ENCODE data around the gene RNF207. TPM values are rescaled to one million over a fixed set of nuclear protein-coding genes. Genes with fewer than 3 reads are reported as not detected.

RNF207 gene
- total and polyA plus RNA-seq, 2 donors = 3.0 to 18.8 TPM

- H3K4me3 ChIP-seq (ENCODE audit: low read length in 2 of 2) = peak overlapping the region in 1 of 2 donors; percentile 21
- peaks cover 50 to 65% of the 10 kb centered on the region in 2 donors for H3K27me3 ChIP-seq (ENCODE audit: control insufficient read depth in 2 of 2, insufficient read depth in 1 of 2, low read length in 1 of 2)
- DNase-seq (ENCODE audit: low read depth in 6 of 9, low spot score in 9 of 9) = no peak
- peaks cover 4% of the 10 kb centered on the region in 2 donors for H3K4me1 ChIP-seq (ENCODE audit: control insufficient read depth in 2 of 2, insufficient read depth in 2 of 2, low read length in 2 of 2)
- H3K36me3 ChIP-seq (ENCODE audit: control insufficient read depth in 2 of 2, insufficient read depth in 2 of 2, low read length in 1 of 2) = peaks cover 0 to 3% of the 10 kb centered on the region in 2 donors
- H3K9me3 ChIP-seq (ENCODE audit: control insufficient read depth in 2 of 2, insufficient read depth in 1 of 2, low read length in 1 of 2) = no peaks in the 10 kb centered on the region
- no peak overlapping the region for H3K27ac ChIP-seq (ENCODE audit: low read depth in 1 of 2, low read length in 1 of 2)
- WGBS = 3% methylated on average over 92 of the region's 92 CpGs
Observed at GRCh38 chr1:6179564-6180175, 26.2 kb upstream of the RNF207 start.

GRCh38 chr1:6180268-6180706 is 25.6 kb upstream of the RNF207 start, which contains the start of gene CHD5:
Gene CHD5, minus strand, starts transcription at chr1:6180321. Its CDS starts 298 bp downstream, at chr1:6180023.
- H3K27me3 ChIP-seq (ENCODE audit: control insufficient read depth in 2 of 2, insufficient read depth in 1 of 2, low read length in 1 of 2) = peaks cover 50 to 65% of the 10 kb centered on the region in 2 donors
- peaks cover under 1 to 7% of the 10 kb centered on the region in 2 donors for H3K36me3 ChIP-seq (ENCODE audit: control insufficient read depth in 2 of 2, insufficient read depth in 2 of 2, low read length in 1 of 2)
- H3K27ac ChIP-seq (ENCODE audit: low read depth in 1 of 2, low read length in 1 of 2) = no peak within 1 kb of the TSS
- H3K4me3 ChIP-seq (ENCODE audit: low read length in 2 of 2) = peak within 1 kb of the TSS in 1 of 2 donors; percentile 21
- no peaks in the 10 kb centered on the region for H3K9me3 ChIP-seq (ENCODE audit: control insufficient read depth in 2 of 2, insufficient read depth in 1 of 2, low read length in 1 of 2)
- 3% methylated on average over 57 of the region's 57 CpGs for WGBS
- peaks cover 4% of the 10 kb centered on the region in 2 donors for H3K4me1 ChIP-seq (ENCODE audit: control insufficient read depth in 2 of 2, insufficient read depth in 2 of 2, low read length in 2 of 2)
- no peak for DNase-seq (ENCODE audit: low read depth in 6 of 9, low spot score in 9 of 9)

- WGBS = 3% methylated on average over 36 of the region's 36 CpGs
- Histone ChIP-seq H3K9me3 (ENCODE audit: control insufficient read depth in 2 of 2, insufficient read depth in 1 of 2, low read length in 1 of 2) (no peaks in the 10 kb centered on the region), H3K27me3 (ENCODE audit: control insufficient read depth in 2 of 2, insufficient read depth in 1 of 2, low read length in 1 of 2) (peaks cover 50 to 65% of the 10 kb centered on the region in 2 donors), H3K4me1 (ENCODE audit: control insufficient read depth in 2 of 2, insufficient read depth in 2 of 2, low read length in 2 of 2) (peaks cover 4 to 7% of the 10 kb centered on the region in 2 donors), H3K4me3 (ENCODE audit: low read length in 2 of 2) (no peak overlapping the region), H3K36me3 (ENCODE audit: control insufficient read depth in 2 of 2, insufficient read depth in 2 of 2, low read length in 1 of 2) (peaks cover 6 to 12% of the 10 kb centered on the region in 2 donors), H3K27ac (ENCODE audit: low read depth in 1 of 2, low read length in 1 of 2) (no peak overlapping the region)
- DNase-seq (ENCODE audit: low read depth in 6 of 9, low spot score in 9 of 9) = no peak
Observed at GRCh38 chr1:6180707-6181311, 25.1 kb upstream of the RNF207 start.

- Histone ChIP-seq H3K27me3 (ENCODE audit: control insufficient read depth in 2 of 2, insufficient read depth in 1 of 2, low read length in 1 of 2) (peaks cover 50 to 61% of the 10 kb centered on the region in 2 donors), H3K27ac (ENCODE audit: low read depth in 1 of 2, low read length in 1 of 2) (no peak overlapping the region), H3K36me3 (ENCODE audit: control insufficient read depth in 2 of 2, insufficient read depth in 2 of 2, low read length in 1 of 2) (peaks cover 6 to 15% of the 10 kb centered on the region in 2 donors), H3K9me3 (ENCODE audit: control insufficient read depth in 2 of 2, insufficient read depth in 1 of 2, low read length in 1 of 2) (no peaks in the 10 kb centered on the region), H3K4me3 (ENCODE audit: low read length in 2 of 2) (no peak overlapping the region), H3K4me1 (ENCODE audit: control insufficient read depth in 2 of 2, insufficient read depth in 2 of 2, low read length in 2 of 2) (peaks cover 4 to 7% of the 10 kb centered on the region in 2 donors)
- DNase-seq (ENCODE audit: low read depth in 6 of 9, low spot score in 9 of 9) = no peak
- 16% methylated on average over 10 of the region's 10 CpGs for WGBS
Observed at GRCh38 chr1:6181347-6181770, 24.6 kb upstream of the RNF207 start.

GRCh38 chr1:6183520-6183989 is 22.4 kb upstream of the RNF207 start:
- Histone ChIP-seq H3K27ac (ENCODE audit: low read depth in 1 of 2, low read length in 1 of 2) (no peak overlapping the region), H3K4me1 (ENCODE audit: control insufficient read depth in 2 of 2, insufficient read depth in 2 of 2, low read length in 2 of 2) (peaks cover 4 to 7% of the 10 kb centered on the region in 2 donors), H3K27me3 (ENCODE audit: control insufficient read depth in 2 of 2, insufficient read depth in 1 of 2, low read length in 1 of 2) (peaks cover 36 to 39% of the 10 kb centered on the region in 2 donors), H3K9me3 (ENCODE audit: control insufficient read depth in 2 of 2, insufficient read depth in 1 of 2, low read length in 1 of 2) (no peaks in the 10 kb centered on the region), H3K36me3 (ENCODE audit: control insufficient read depth in 2 of 2, insufficient read depth in 2 of 2, low read length in 1 of 2) (peaks cover 16 to 24% of the 10 kb centered on the region in 2 donors), H3K4me3 (ENCODE audit: low read length in 2 of 2) (no peak overlapping the region)
- DNase-seq (ENCODE audit: low read depth in 6 of 9, low spot score in 9 of 9) = no peak
- WGBS = 73% methylated on average over 6 of the region's 6 CpGs

- Histone ChIP-seq H3K9me3 (ENCODE audit: control insufficient read depth in 2 of 2, insufficient read depth in 1 of 2, low read length in 1 of 2) (no peaks in the 10 kb centered on the region), H3K27me3 (ENCODE audit: control insufficient read depth in 2 of 2, insufficient read depth in 1 of 2, low read length in 1 of 2) (peaks cover 29 to 32% of the 10 kb centered on the region in 2 donors), H3K4me3 (ENCODE audit: low read length in 2 of 2) (no peak overlapping the region), H3K27ac (ENCODE audit: low read depth in 1 of 2, low read length in 1 of 2) (no peak overlapping the region), H3K4me1 (ENCODE audit: control insufficient read depth in 2 of 2, insufficient read depth in 2 of 2, low read length in 2 of 2) (peaks cover 4 to 7% of the 10 kb centered on the region in 2 donors), H3K36me3 (ENCODE audit: control insufficient read depth in 2 of 2, insufficient read depth in 2 of 2, low read length in 1 of 2) (peaks cover 16 to 30% of the 10 kb centered on the region in 2 donors)
- no peak for DNase-seq (ENCODE audit: low read depth in 6 of 9, low spot score in 9 of 9)
- 92% methylated on average over 13 of the region's 13 CpGs for WGBS
Observed at GRCh38 chr1:6184083-6184783, 21.7 kb upstream of the RNF207 start.

GRCh38 chr1:6185151-6185550 is 20.8 kb upstream of the RNF207 start:
- peaks cover 20 to 32% of the 10 kb centered on the region in 2 donors for H3K36me3 ChIP-seq (ENCODE audit: control insufficient read depth in 2 of 2, insufficient read depth in 2 of 2, low read length in 1 of 2)
- H3K27me3 ChIP-seq (ENCODE audit: control insufficient read depth in 2 of 2, insufficient read depth in 1 of 2, low read length in 1 of 2) = peaks cover 20 to 29% of the 10 kb centered on the region in 2 donors
- DNase-seq (ENCODE audit: low read depth in 6 of 9, low spot score in 9 of 9) = no peak
- WGBS = 93% methylated on average over 3 of the region's 3 CpGs
- peaks cover 3 to 7% of the 10 kb centered on the region in 2 donors for H3K4me1 ChIP-seq (ENCODE audit: control insufficient read depth in 2 of 2, insufficient read depth in 2 of 2, low read length in 2 of 2)
- H3K9me3 ChIP-seq (ENCODE audit: control insufficient read depth in 2 of 2, insufficient read depth in 1 of 2, low read length in 1 of 2) = no peaks in the 10 kb centered on the region
- H3K27ac ChIP-seq (ENCODE audit: low read depth in 1 of 2, low read length in 1 of 2) = no peak overlapping the region
- H3K4me3 ChIP-seq (ENCODE audit: low read length in 2 of 2) = no peak overlapping the region

GRCh38 chr1:6185635-6186382 is 20.1 kb upstream of the RNF207 start:
- Histone ChIP-seq H3K4me3 (ENCODE audit: low read length in 2 of 2) (no peak overlapping the region), H3K36me3 (ENCODE audit: control insufficient read depth in 2 of 2, insufficient read depth in 2 of 2, low read length in 1 of 2) (peaks cover 26 to 35% of the 10 kb centered on the region in 2 donors), H3K4me1 (ENCODE audit: control insufficient read depth in 2 of 2, insufficient read depth in 2 of 2, low read length in 2 of 2) (peaks cover 0 to 7% of the 10 kb centered on the region in 2 donors), H3K27ac (ENCODE audit: low read depth in 1 of 2, low read length in 1 of 2) (no peak overlapping the region), H3K9me3 (ENCODE audit: control insufficient read depth in 2 of 2, insufficient read depth in 1 of 2, low read length in 1 of 2) (no peaks in the 10 kb centered on the region), H3K27me3 (ENCODE audit: control insufficient read depth in 2 of 2, insufficient read depth in 1 of 2, low read length in 1 of 2) (peaks cover 13 to 23% of the 10 kb centered on the region in 2 donors)
- 80% methylated on average over 10 of the region's 10 CpGs for WGBS
- DNase-seq (ENCODE audit: low read depth in 6 of 9, low spot score in 9 of 9) = peak in 5 of 9 donors; percentile 25 to 57 (median 36)
